GM12873 (cell line): Measurements from ENCODE around the gene RAB18.

ENCODE experiments used
- TF ChIP-seq, protein P1 (sequence below): IDR thresholded peaks from 2 replicates; pipeline ENCODE4 v1.5.1; 2012; ENCODE audit warnings: low read depth, mild to moderate bottlenecking, moderate library complexity, low read length, control low read depth; ENCODE audit not compliant: insufficient read depth; ENCODE audit errors: missing control alignments

RAB18 gene

GRCh38 chr10:27506280-27506679 is 2.2 kb downstream of the RAB18 start:
- TF ChIP-seq, protein P1, sequence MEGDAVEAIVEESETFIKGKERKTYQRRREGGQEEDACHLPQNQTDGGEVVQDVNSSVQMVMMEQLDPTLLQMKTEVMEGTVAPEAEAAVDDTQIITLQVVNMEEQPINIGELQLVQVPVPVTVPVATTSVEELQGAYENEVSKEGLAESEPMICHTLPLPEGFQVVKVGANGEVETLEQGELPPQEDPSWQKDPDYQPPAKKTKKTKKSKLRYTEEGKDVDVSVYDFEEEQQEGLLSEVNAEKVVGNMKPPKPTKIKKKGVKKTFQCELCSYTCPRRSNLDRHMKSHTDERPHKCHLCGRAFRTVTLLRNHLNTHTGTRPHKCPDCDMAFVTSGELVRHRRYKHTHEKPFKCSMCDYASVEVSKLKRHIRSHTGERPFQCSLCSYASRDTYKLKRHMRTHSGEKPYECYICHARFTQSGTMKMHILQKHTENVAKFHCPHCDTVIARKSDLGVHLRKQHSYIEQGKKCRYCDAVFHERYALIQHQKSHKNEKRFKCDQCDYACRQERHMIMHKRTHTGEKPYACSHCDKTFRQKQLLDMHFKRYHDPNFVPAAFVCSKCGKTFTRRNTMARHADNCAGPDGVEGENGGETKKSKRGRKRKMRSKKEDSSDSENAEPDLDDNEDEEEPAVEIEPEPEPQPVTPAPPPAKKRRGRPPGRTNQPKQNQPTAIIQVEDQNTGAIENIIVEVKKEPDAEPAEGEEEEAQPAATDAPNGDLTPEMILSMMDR: no peak

DNA sequence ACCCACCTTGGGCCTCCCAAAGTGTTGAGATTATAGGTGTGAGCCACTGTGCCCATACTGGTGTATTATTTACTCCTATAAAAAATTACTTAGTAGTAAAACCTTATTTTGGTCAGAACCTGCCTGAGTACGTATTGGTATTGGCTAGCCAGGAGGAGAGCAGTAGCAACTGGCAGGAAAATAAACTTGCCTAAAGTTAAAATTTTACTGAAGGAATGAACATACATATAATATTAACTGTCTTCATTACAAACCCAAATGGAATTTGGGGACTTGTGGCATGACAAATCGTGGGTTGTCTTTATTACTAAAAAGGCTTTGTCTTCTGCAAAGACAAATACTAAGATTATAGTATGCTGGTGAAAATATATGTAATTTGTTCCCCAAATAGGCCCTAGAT is 8.4 kb downstream of the RAB18 start:
- TF ChIP-seq, protein P1: no peak

DNA sequence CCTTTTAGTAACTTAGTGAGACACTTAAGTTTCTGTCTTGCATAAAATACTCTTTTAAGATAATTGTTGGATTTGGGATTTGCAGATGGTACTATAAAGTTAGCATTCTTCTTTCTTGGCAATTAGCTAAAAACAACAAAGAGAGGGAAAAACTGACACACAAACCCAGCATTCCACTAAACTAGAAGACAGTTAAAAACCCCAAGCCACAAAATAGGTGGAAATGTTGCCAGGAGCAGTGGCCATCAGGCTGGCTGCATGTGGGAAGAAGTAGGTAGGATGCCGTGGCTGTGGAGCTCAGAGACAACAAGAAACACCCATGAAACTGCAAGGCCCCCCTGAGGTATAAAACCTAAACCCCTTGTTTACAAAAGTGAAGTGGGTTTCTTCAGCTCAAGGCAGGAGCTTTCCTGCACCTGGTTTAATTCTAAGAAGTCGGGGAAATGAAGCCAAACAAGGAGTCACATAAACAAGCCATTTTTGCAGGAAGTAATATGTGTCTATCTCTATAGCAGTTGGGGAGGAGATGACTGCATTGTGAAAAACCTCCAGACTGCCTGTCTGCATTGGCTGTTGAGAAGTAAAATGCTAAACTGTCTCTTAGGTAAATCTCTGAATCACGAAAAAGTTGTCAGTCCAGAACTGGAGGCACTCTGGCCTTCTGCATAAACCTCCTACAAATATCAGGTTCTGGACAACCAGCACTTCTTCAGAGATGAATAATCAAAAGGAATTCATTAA is 9.5 kb downstream of the RAB18 start:
- TF ChIP-seq, protein P1: no peak

DNA sequence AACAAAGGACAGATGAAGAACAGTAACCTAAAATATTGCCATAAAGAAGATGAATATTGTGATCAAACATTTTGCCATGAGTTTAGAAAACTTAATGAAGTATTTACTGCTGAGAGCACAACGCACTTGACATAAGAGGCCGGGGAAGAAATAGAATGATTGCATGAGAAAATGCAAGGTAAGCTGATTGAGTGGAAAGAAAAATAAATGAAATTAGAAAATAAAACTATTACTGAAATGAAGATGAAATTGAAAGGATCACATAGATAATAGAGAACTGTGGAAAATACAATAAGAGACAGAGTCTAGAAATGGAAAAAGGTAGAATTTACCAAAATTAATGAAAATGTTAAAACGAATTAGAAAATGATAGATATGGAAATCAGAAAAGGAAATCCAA is 10.1 kb downstream of the RAB18 start:
- TF ChIP-seq, protein P1: no peak

- TF ChIP-seq, protein P1: no peak
These were observed 14.2 kb downstream of the RAB18 start for GRCh38 chr10:27518261-27518660.

DNA sequence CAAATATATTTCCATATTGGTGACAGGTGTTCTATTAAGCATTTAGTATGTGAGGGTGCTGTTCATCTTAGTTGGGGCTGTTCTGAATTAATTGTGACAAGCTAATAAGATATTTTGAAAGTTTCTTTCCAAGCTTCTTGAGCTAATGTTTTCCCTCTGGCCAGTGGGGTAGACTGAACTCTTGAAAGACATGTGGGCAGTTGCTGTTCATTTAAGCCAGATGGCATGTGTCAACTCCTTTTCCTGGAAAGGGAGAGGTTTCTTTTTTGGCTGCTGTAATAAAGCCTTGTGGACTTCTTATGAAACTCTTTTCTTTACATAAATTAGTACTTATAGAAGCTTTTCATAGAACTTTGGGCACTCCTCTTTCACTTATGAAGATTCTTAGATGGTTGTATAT is 21.7 kb downstream of the RAB18 start:
- TF ChIP-seq, protein P1: no peak

DNA sequence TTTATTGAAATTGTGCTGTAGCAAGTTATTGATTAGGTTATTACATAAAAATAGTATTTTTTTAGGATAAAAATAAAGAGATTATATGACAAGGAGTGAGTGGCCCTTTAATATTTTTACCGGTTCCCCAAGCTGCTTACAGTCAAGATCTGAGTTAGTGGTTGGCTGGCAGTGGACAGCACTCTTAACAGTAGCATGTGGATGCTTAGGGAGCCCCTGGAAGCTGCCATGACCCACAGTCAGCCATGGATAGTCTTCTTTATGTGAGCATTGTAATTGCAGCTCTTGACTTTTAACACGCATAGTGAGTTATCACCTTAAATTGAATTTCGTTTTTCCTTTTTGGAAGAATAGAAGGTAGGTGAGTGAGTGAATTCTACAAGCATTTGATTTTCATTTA is 22.1 kb downstream of the RAB18 start:
- TF ChIP-seq, protein P1: no peak
